GM23338 (cell line): ENCODE measurements around the gene STK32C. TPM values are rescaled to one million over a fixed set of nuclear protein-coding genes. Genes with fewer than 3 reads are reported as not detected.
A peak's percentile ranks its signal among the peaks of the same experiment; 100 is the strongest.

Source experiments
- ATAC-seq: fragments of 200-7000 bp; cut with Tn5 transposase; 3 replicates; pipeline ENCODE4 v1.9.1; 2020
- DNase-seq: peaks from one replicate; pipeline ENCODE4 v3.0.0-alpha.2; 2015; ENCODE audit warnings: low spot score
- H2AFZ ChIP-seq: fragments of 200-600 bp; sonication (generic); 2 replicates; pipeline ENCODE4 v1.8.0; 2016; ENCODE audit warnings: antibody characterized with exemption, mild to moderate bottlenecking, moderate library complexity
- H3F3A ChIP-seq: fragments of 200-600 bp; sonication (generic); replicated peaks from 2 replicates; pipeline ENCODE4 v1.8.0; 2017; ENCODE audit warnings: antibody characterized with exemption, mixed run types, low read depth
- H3K27ac ChIP-seq: fragments of 200-600 bp; sonication (generic); 2 replicates; pipeline ENCODE4 v1.6.1; 2016; ENCODE audit warnings: low read depth
- H3K27me3 ChIP-seq: fragments of 200-600 bp; sonication (generic); 2 replicates; pipeline ENCODE4 v1.8.0; 2016; ENCODE audit warnings: mild to moderate bottlenecking, mixed run types, moderate library complexity; ENCODE audit not compliant: insufficient read depth
- H3K36me3 ChIP-seq: fragments of 200-600 bp; sonication (generic); 2 replicates; pipeline ENCODE4 v1.8.0; 2016; ENCODE audit warnings: mild to moderate bottlenecking; ENCODE audit not compliant: insufficient read depth
- H3K4me1 ChIP-seq: fragments of 200-600 bp; sonication (generic); 2 replicates; pipeline ENCODE4 v1.8.0; 2016; ENCODE audit warnings: mild to moderate bottlenecking, moderate library complexity; ENCODE audit not compliant: insufficient read depth
- H3K4me2 ChIP-seq: fragments of 200-600 bp; sonication (generic); 2 replicates; pipeline ENCODE4 v1.7.1; 2017; ENCODE audit warnings: mixed run types
- H3K4me3 ChIP-seq: fragments of 200-600 bp; sonication (generic); 2 replicates; pipeline ENCODE4 v1.6.1; 2016; ENCODE audit warnings: mixed run types
- H3K79me2 ChIP-seq: fragments of 200-600 bp; sonication (generic); replicated peaks from 2 replicates; pipeline ENCODE4 v1.8.0; 2017; ENCODE audit warnings: mild to moderate bottlenecking; ENCODE audit not compliant: insufficient read depth
- H3K9me2 ChIP-seq: fragments of 200-600 bp; sonication (generic); 2 replicates; pipeline ENCODE4 v1.8.0; 2017; ENCODE audit not compliant: insufficient read depth
- H4K20me1 ChIP-seq: fragments of 200-600 bp; sonication (generic); replicated peaks from 2 replicates; pipeline ENCODE4 v1.8.0; 2017; ENCODE audit warnings: mild to moderate bottlenecking; ENCODE audit not compliant: insufficient read depth
- H3K27ac Mint-ChIP-seq: 2 replicates; pipeline ENCODE4 v1.8.0; 2020; ENCODE audit warnings: inconsistent platforms, mild to moderate bottlenecking, moderate library complexity, mixed read lengths
- H3K27me3 Mint-ChIP-seq: 3 replicates; pipeline ENCODE4 v1.8.0; 2022; ENCODE audit warnings: low read depth, mild to moderate bottlenecking, moderate library complexity, mixed read lengths, inconsistent platforms; ENCODE audit not compliant: insufficient read depth, poor library complexity
- H3K36me3 Mint-ChIP-seq: 3 replicates; pipeline ENCODE4 v1.8.0; 2021; ENCODE audit warnings: low read depth, mild to moderate bottlenecking, inconsistent platforms, moderate library complexity, mixed read lengths
- H3K4me1 Mint-ChIP-seq: 3 replicates; pipeline ENCODE4 v1.8.0; 2020; ENCODE audit warnings: mild to moderate bottlenecking, inconsistent platforms, mixed read lengths
- H3K4me3 Mint-ChIP-seq: 3 replicates; pipeline ENCODE4 v1.8.0; 2021; ENCODE audit warnings: moderate library complexity, mild to moderate bottlenecking, inconsistent platforms, mixed read lengths
- H3K9me3 Mint-ChIP-seq: 3 replicates; pipeline ENCODE4 v1.8.0; 2020; ENCODE audit warnings: moderate library complexity, mild to moderate bottlenecking, inconsistent platforms, mixed read lengths
- CREB1 ChIP-seq: fragments of 250-450 bp; sonication (Bioruptor Pico); IDR thresholded peaks from 2 replicates; pipeline ENCODE4 v1.5.0; 2020; ENCODE audit warnings: low read depth, mild to moderate bottlenecking, moderate library complexity
- CTCF ChIP-seq, 2 experiments: fragments of 200-600 bp in 1 of 2; sonication (generic) in 1 of 2; conservative IDR thresholded peaks; 2 replicates each; pipeline versions ENCODE4 v1.5.1 to v1.6.1; 2016 to 2017; ENCODE audit warnings: antibody characterized with exemption in 2 of 2, low read depth in 2 of 2, mild to moderate bottlenecking in 2 of 2, moderate library complexity in 1 of 2
- ETS1 ChIP-seq: IDR thresholded peaks from 2 replicates; pipeline ENCODE4 v1.6.1; 2016; ENCODE audit warnings: antibody characterized with exemption
- EZH2phosphoT487 ChIP-seq: fragments of 200-600 bp; sonication (generic); IDR thresholded peaks from one replicate; pipeline ENCODE4 v1.8.1; 2018; ENCODE audit warnings: antibody characterized with exemption; ENCODE audit not compliant: unreplicated experiment
- NANOG ChIP-seq: IDR thresholded peaks from 2 replicates; pipeline ENCODE4 v1.6.1; 2016; ENCODE audit warnings: antibody characterized with exemption, borderline replicate concordance
- STAT1 ChIP-seq: IDR thresholded peaks from one replicate; pipeline ENCODE4 v1.6.1; 2016; ENCODE audit warnings: antibody characterized with exemption; ENCODE audit not compliant: unreplicated experiment
- ZNF114 ChIP-seq: fragments of 250-450 bp; sonication (Bioruptor Pico); IDR thresholded peaks from 2 replicates; pipeline ENCODE4 v1.5.0; 2020; ENCODE audit warnings: mild to moderate bottlenecking, moderate library complexity
- ZNF331 ChIP-seq: fragments of 250-450 bp; sonication (Bioruptor Pico); IDR thresholded peaks from 2 replicates; pipeline ENCODE4 v1.5.0; 2020; ENCODE audit warnings: low read depth, mild to moderate bottlenecking, moderate library complexity
- ZNF462 ChIP-seq: fragments of 250-450 bp; sonication (Bioruptor Pico); IDR thresholded peaks from 2 replicates; pipeline ENCODE4 v1.5.0; 2020; ENCODE audit warnings: mild to moderate bottlenecking, moderate library complexity
- polyA plus RNA-seq: library from polyadenylated mRNA; unstranded; fragments of >200 nt; fragmentation: Nextera tagmentation; extraction: Ambion mirVana; gene quantifications from 2 replicates; pipeline ENCODE4 v1.2.1, GENCODE V29; 2016
- total RNA-seq: library from RNA; depleted of rRNA; stranded (reverse); fragments of >200 nt; shearing (Covaris generic); gene quantifications from 2 replicates; pipeline ENCODE4 v1.2.3, GENCODE V29; 2014

The STK32C gene
- total and polyA plus RNA-seq, 2 experiments from 2014 or later: 10.2 to 20.5 TPM

GRCh38 chr10:132169766-132170560, 137.8 kb downstream of the STK32C start:
- Histone ChIP-seq H3K27me3 (no peaks in the 10 kb centered on the region), H3K36me3 (no peaks in the 10 kb centered on the region), H3F3A (no peaks in the 10 kb centered on the region), H3K79me2 (no peaks in the 10 kb centered on the region), H3K27ac (no peak overlapping the region), H3K9me2 (no peaks in the 10 kb centered on the region), H2AFZ (no peak overlapping the region), H3K4me3 (no peak overlapping the region), H3K4me1 (no peaks in the 10 kb centered on the region), H4K20me1 (no peaks in the 10 kb centered on the region), H3K4me2 (no peak overlapping the region)
- no peak overlapping the region for H3K27ac Mint-ChIP-seq
- peaks cover 5% of the 10 kb centered on the region for H3K36me3 Mint-ChIP-seq
- H3K9me3 Mint-ChIP-seq: peaks cover 31% of the 10 kb centered on the region
- peak; percentile 24 for DNase-seq
- peaks cover 19% of the 10 kb centered on the region for H3K27me3 Mint-ChIP-seq
- ATAC-seq: peak; percentile 40
- H3K4me1 Mint-ChIP-seq: no peaks in the 10 kb centered on the region; the same call in 2 of the 3 replicates
- no peak overlapping the region for H3K4me3 Mint-ChIP-seq
- TF ChIP-seq CTCF (conservative IDR thresholded peaks at IDR 0.05; ENCODE audit: low read depth in 2 of 2) (peak; percentile 16 to 45; a peak in 2 of 4 replicates), STAT1 (no peak)

- no peak overlapping the region for H3K4me3 ChIP-seq
- no peak for ATAC-seq
- no peak for TF ChIP-seq ETS1
- TF ChIP-seq ZNF462 (CRISPR knock-in tag): no peak
- TF ChIP-seq EZH2phosphoT487: no peak
- TF ChIP-seq CREB1 (CRISPR knock-in tag): no peak
- no peak for TF ChIP-seq NANOG
- no peak for TF ChIP-seq ZNF114
- TF ChIP-seq STAT1: no peak
- no peak for TF ChIP-seq ZNF331 (CRISPR knock-in tag)
Observed at GRCh38 chr10:132169031-132169765, 138.6 kb downstream of the STK32C start.

More at GRCh38 chr10:132169031-132169765, 138.6 kb downstream of the STK32C start:
- Histone ChIP-seq H3K27ac (no peak overlapping the region), H3F3A (no peaks in the 10 kb centered on the region), H3K4me1 (no peaks in the 10 kb centered on the region), H2AFZ (no peak overlapping the region), H3K4me2 (no peak overlapping the region), H3K27me3 (no peaks in the 10 kb centered on the region), H3K9me2 (no peaks in the 10 kb centered on the region), H3K79me2 (no peaks in the 10 kb centered on the region), H4K20me1 (no peaks in the 10 kb centered on the region), H3K36me3 (no peaks in the 10 kb centered on the region)
- Mint-ChIP-seq H3K27ac (no peak overlapping the region), H3K9me3 (peaks cover 24% of the 10 kb centered on the region), H3K36me3 (peaks cover 5% of the 10 kb centered on the region), H3K4me1 (peaks cover 4% of the 10 kb centered on the region), H3K27me3 (peaks cover 12% of the 10 kb centered on the region), H3K4me3 (no peak overlapping the region)
- no peak for DNase-seq
